ENCODE data around the gene MBD1. TPM values are rescaled to one million over a fixed set of nuclear protein-coding genes. Genes with fewer than 3 reads are reported as not detected.

MBD1 gene
- total RNA-seq, 1 experiment from 2014 or later: 58.1 TPM

DNA sequence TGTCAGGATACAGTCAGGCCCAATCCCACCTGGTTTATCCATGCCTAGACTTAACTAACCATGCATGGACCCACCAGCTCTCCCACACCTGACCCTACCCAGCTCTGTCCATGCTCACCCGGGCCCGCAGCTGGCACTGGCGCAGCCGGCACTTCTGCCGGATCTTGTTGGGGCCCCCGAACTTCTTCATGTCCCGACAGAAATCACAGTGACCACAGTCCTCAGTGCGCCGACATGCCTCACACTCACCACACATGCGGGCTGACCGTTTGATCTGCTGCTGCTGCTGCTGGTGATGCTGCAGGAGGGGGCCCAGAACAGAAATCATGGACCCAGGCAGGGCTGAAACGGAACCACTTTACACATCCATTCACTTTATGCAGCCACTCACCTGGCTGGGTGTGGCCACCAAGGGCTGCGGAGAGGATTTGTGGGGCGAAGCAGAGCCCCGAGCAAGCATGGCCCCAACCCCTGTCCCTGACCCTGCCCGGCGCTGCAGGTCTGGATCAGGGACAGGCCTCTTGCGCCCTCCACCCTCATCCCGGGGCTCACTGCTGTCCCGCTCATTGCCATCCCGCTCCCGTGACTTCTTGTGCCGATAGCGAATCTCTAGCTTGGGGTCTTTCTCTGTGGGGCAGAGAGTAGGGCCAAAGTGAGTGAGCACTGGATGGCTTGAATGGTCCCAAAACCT lies 4.5 kb upstream of the MBD1 start:
- no peak overlapping the region for H4K5ac ChIP-seq (ENCODE audit: insufficient read length, low read depth, low read length)
- no peak overlapping the region for H2BK5ac ChIP-seq (ENCODE audit: insufficient read length, low read length)
- no peak overlapping the region for H2BK120ac ChIP-seq (ENCODE audit: low read depth, low read length, poor library complexity, severe bottlenecking)
- H2AFZ ChIP-seq (ENCODE audit: low read length): no peak overlapping the region
- no peak overlapping the region for H3T11ph ChIP-seq (ENCODE audit: low read length)
- H2BK12ac ChIP-seq (ENCODE audit: insufficient read length, low read depth, low read length): no peak overlapping the region
- H3K23me2 ChIP-seq (ENCODE audit: insufficient read length, low read depth, low read length, poor library complexity, severe bottlenecking): peaks cover 11% of the 10 kb centered on the region
- no peak overlapping the region for H3K56ac ChIP-seq (ENCODE audit: insufficient read length, low read depth, low read length)
- no peak overlapping the region for H3K9ac ChIP-seq (ENCODE audit: extremely low read depth, insufficient read length, low read length)
- Mint-ChIP-seq H3K4me1 (peaks cover 8 to 15% of the 10 kb centered on the region in 2 experiments), H3K36me3 (ENCODE audit: insufficient read depth in 1 of 3, low read depth in 3 of 3) (peaks cover 40 to 44% (median 44%) of the 10 kb centered on the region in 3 experiments; a peak in 6 of 7 replicates), H3K27ac (peak overlapping the region in 2 of 3 experiments; percentile 53 to 65; a peak in 2 of 7 replicates), H3K9me3 (no peaks in the 10 kb centered on the region; a peak in 1 of 5 replicates), H3K4me3 (peak overlapping the region; percentile 99 to 100), H3K27me3 (ENCODE audit: low read depth) (no peaks in the 10 kb centered on the region)
- no peaks in the 10 kb centered on the region for H4K20me1 ChIP-seq (ENCODE audit: control insufficient read depth, insufficient read depth, insufficient read length)
- no peak overlapping the region for H4K8ac ChIP-seq (replicated peaks; ENCODE audit: insufficient read length, low read depth, low read length)
- no peak overlapping the region for H4K91ac ChIP-seq (ENCODE audit: insufficient read length, low read depth, low read length)
- no peaks in the 10 kb centered on the region for H3K27me3 ChIP-seq (ENCODE audit: insufficient read depth, low read length)
- H2BK15ac ChIP-seq (ENCODE audit: low read depth, low read length): no peak overlapping the region
- no peaks in the 10 kb centered on the region for H3K79me1 ChIP-seq (ENCODE audit: insufficient read depth, low read depth, low read length, poor library complexity, severe bottlenecking)
- no peak overlapping the region for H3K18ac ChIP-seq (ENCODE audit: insufficient read length, low read depth, low read length)
- no peak overlapping the region for H3K4me2 ChIP-seq (ENCODE audit: insufficient read depth, insufficient read length, low read length)
- TF ChIP-seq, protein P1, sequence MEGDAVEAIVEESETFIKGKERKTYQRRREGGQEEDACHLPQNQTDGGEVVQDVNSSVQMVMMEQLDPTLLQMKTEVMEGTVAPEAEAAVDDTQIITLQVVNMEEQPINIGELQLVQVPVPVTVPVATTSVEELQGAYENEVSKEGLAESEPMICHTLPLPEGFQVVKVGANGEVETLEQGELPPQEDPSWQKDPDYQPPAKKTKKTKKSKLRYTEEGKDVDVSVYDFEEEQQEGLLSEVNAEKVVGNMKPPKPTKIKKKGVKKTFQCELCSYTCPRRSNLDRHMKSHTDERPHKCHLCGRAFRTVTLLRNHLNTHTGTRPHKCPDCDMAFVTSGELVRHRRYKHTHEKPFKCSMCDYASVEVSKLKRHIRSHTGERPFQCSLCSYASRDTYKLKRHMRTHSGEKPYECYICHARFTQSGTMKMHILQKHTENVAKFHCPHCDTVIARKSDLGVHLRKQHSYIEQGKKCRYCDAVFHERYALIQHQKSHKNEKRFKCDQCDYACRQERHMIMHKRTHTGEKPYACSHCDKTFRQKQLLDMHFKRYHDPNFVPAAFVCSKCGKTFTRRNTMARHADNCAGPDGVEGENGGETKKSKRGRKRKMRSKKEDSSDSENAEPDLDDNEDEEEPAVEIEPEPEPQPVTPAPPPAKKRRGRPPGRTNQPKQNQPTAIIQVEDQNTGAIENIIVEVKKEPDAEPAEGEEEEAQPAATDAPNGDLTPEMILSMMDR (conservative IDR thresholded peaks at IDR 0.05): no peak
- WGBS (ENCODE audit: extremely low coverage, insufficient read length, low lambda C conversion rate): no CpG with 5 or more reads among the region's 24 CpGs
- no peak overlapping the region for H3K4ac ChIP-seq (ENCODE audit: low read depth, low read length)
- H2BK20ac ChIP-seq (ENCODE audit: low read depth, low read length, poor library complexity, severe bottlenecking): no peak overlapping the region
- H3K27ac ChIP-seq (ENCODE audit: insufficient read length, low read depth, low read length): no peak overlapping the region
- H2AK5ac ChIP-seq (ENCODE audit: insufficient read length, low read length): no peak overlapping the region
- H3K79me2 ChIP-seq (ENCODE audit: insufficient read depth, low read length): no peaks in the 10 kb centered on the region; the same call in 1 of the 2 replicates
- H3K9me3 ChIP-seq (ENCODE audit: control insufficient read depth, low read depth, low read length): no peaks in the 10 kb centered on the region
- no peak for DNase-seq
- no peak overlapping the region for H3K23ac ChIP-seq (ENCODE audit: insufficient read length, low read depth, low read length)
- no peak overlapping the region for H3K14ac ChIP-seq (ENCODE audit: insufficient read depth, low read length)
- no peaks in the 10 kb centered on the region for H3K4me1 ChIP-seq (ENCODE audit: insufficient read depth, low read length)
